GM12864 (cell line): ENCODE results near the gene OTOGL.
"Not testable (repeated sequence)": the region's sequence is repeated elsewhere in the genome, so short reads cannot be mapped to it uniquely, and the experiment has no call there.

ENCODE experiments used
- DNase-seq: peaks from one replicate; pipeline ENCODE4 v3.0.0-alpha.2; 2011; ENCODE audit warnings: low read depth
- H3K4me3 ChIP-seq: 2 replicates; pipeline ENCODE4 v1.5.1; 2011; ENCODE audit warnings: mild to moderate bottlenecking, low read depth, low read length, control low read depth
- TF ChIP-seq, protein P1 (sequence below): IDR thresholded peaks from 2 replicates; pipeline ENCODE4 v1.5.1; 2011; ENCODE audit warnings: low read depth, mild to moderate bottlenecking, moderate library complexity, low read length, control low read depth, inconsistent platforms; ENCODE audit errors: missing control alignments

Gene OTOGL

DNA sequence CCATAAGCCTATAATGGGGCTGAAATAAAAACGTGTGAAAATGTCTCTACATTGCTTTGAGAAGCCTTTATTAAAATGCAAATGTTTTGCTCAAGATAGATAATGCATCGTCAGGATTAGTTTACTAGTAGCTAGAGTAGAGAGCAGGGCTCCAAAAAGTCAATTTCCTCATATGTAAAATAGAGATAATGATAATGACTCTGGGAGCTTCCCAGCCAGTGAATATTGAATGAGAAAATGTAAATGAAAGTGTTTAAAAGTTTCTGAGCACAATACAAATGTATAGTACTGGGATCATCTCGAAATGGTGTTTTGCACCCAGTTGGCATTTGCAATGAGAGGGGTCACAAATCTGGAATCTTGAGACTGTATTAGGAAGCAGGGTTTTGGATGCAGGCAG, 135.3 kb downstream of the OTOGL start:
- H3K4me3 ChIP-seq: no peak overlapping the region
- TF ChIP-seq, protein P1, sequence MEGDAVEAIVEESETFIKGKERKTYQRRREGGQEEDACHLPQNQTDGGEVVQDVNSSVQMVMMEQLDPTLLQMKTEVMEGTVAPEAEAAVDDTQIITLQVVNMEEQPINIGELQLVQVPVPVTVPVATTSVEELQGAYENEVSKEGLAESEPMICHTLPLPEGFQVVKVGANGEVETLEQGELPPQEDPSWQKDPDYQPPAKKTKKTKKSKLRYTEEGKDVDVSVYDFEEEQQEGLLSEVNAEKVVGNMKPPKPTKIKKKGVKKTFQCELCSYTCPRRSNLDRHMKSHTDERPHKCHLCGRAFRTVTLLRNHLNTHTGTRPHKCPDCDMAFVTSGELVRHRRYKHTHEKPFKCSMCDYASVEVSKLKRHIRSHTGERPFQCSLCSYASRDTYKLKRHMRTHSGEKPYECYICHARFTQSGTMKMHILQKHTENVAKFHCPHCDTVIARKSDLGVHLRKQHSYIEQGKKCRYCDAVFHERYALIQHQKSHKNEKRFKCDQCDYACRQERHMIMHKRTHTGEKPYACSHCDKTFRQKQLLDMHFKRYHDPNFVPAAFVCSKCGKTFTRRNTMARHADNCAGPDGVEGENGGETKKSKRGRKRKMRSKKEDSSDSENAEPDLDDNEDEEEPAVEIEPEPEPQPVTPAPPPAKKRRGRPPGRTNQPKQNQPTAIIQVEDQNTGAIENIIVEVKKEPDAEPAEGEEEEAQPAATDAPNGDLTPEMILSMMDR: no peak
- DNase-seq: no peak

DNA sequence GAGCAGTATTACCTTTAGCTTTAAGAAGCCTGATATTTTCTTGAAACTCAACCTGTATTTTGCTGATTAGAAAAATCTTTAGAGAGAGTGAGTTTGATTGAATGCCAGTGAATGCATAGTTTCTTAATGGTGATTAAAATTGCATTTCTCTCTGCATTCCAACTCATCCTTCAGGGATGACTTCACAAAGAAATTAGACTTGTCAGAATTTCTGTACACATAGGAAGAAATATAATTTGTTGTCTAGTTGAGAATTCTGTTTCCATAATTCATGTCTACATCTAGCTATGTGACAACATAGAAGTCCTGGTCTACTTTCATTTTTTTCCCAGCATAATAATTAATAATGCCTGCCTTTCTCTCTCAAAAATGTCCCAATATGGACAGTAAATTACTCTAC, 136.6 kb downstream of the OTOGL start:
- DNase-seq: no peak
- H3K4me3 ChIP-seq: no peak overlapping the region
- TF ChIP-seq, protein P1: no peak

DNA sequence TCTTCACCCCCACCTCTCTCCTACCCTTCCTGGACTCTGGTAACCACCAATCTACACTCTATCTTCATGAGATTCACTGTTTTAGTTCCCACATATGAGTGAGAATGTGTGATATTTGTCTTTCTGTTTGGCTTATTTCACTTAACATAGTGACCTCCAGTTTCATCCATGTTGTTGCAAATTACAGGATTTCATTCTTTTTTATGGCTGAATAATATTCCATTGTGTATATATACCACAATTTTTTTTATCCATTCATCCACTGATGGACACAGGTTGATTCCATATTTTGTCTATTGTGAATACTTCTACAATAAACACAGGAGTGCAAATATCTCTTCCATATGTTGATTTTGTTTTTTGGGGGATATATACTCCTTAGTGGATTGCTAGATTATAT, 140.5 kb downstream of the OTOGL start:
- no peak overlapping the region for H3K4me3 ChIP-seq
- no peak for DNase-seq
- TF ChIP-seq, protein P1: no peak

DNA sequence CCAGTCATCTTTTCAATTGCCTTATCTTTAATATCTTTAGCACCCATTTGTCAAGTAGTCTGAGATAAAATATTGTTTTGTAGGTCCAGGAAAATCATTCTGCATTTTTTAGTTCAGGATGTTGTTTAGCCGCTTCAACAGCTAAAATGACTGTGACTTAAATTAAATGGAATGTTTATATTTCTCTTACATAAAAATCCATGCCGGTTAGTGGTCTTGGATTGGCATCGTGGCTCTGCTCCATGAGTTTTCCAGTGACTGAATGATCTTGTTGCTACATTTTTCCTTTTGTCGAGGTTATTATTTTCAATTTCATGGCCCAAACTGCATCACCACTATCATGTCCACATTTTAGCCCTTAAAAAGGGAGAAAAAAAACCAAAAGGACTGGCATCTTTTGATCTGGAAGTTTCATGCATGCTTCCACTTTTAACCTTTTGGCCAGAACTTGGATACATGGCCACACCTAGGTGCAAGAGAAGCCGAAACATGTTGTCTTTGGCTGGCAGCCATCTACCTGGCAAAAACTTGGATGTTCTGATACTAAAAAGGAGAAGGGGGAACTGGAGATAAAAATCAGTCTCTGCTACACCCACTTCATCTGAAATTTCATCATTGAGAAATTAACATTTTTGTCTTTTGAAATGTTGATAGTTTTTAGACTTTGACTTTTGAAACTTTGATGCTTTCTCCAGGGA, 142.4 kb downstream of the OTOGL start:
- no peak overlapping the region for H3K4me3 ChIP-seq
- no peak for DNase-seq
- TF ChIP-seq, protein P1: no peak

DNA sequence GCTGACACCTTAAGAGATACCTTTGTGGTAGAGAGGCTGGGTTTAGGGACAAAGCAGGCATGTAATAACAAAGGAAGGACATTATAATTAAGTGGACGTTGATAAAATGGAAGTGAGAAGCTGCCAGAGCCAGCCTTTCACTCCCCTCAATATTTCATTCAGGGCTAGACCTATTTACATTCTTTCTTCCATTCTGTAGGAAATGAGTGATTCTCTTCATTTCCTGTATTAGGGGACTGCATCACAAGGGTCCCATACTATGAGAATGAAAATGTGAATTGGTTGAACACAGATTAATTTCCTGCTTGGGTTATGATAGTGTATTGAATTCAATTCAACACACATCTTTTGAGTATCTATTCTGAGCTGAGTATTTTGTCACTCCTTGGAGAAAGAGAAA, 143.0 kb downstream of the OTOGL start:
- TF ChIP-seq, protein P1: no peak
- H3K4me3 ChIP-seq: no peak overlapping the region
- no peak for DNase-seq

DNA sequence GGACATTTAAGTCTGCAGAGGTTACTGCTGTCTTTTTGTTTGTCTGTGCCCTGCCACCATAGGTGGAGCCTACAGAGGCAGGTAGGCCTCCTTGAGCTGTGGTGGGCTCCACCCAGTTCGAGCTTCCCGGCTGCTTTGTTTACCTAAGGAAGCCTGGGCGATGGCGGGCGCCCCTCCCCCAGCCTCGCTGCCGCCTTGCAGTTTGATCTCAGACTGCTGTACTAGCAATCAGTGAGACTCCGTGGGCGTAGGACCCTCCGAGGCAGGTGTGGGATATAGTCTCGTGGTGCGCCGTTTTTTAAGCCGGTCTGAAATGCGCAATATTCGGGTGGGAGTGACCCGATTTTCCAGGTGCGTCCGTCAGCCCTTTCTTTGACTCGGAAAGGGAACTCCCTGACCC, 150.2 kb downstream of the OTOGL start:
- H3K4me3 ChIP-seq, DNase-seq: not testable (repeated sequence)

DNA sequence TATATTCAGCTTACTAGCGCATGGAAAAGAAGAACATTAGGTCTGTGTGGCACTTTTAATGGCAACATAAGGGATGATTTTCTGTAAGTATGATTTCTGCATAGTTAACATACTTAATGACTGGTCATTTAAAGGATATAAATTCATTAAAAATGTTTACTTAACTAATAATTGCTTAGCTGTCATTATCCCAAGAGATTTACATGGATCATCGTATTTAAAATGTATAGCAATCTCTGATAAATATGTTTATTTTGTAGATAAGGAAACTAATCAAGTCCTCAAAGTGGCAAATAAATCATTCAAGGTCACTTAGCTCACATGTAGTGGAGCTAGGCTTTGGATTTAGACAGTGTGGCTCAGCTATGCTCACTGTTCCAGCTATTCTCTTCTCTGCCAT, 158.6 kb downstream of the OTOGL start:
- H3K4me3 ChIP-seq: no peak overlapping the region
- DNase-seq: no peak
- TF ChIP-seq, protein P1: no peak
